CD4-positive, alpha-beta T cell treated with Interleukin-6 for 4 hours (primary cell): ENCODE results near the gene RPS6KB2.
"Not testable (repeated sequence)": the region's sequence is repeated elsewhere in the genome, so short reads cannot be mapped to it uniquely, and the experiment has no call there.

Experiments used
- DNase-seq: peaks from one replicate; pipeline ENCODE4 v3.0.0-alpha.2; 2020; ENCODE audit warnings: mixed read lengths

RPS6KB2 gene

DNA sequence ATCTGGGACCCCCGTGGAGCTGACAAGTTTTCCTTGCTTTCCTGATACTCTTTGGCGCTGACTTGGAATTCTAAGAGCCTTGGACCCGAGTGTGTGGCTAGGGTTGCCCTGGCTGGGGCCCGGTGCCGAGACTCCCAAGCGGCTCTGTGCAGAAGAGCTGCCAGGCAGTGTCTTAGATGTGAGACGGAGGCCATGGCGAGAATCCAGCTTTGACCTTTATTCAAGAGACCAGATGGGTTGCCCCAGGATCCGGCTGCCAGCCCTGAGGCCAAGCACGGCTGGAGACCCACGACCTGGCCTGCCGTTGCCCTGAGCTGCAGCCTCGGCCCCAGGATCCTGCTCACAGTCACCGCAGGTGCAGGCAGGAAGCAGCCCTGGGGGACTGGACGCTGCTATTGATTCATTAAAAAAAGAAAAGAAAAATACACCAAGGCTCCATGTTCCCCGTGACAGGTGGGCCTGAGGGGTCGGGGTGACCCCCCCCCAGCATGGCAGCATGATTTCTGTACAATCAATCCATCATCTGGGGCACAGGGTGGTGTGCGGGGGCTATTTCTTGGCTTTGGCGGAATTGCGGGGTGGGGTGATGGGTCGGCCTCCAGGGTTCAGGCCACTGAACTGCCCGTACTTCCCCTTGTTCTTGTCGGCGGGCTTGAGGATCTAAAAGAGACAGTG is 30.2 kb upstream of the RPS6KB2 start:
- DNase-seq, result no peak

DNA sequence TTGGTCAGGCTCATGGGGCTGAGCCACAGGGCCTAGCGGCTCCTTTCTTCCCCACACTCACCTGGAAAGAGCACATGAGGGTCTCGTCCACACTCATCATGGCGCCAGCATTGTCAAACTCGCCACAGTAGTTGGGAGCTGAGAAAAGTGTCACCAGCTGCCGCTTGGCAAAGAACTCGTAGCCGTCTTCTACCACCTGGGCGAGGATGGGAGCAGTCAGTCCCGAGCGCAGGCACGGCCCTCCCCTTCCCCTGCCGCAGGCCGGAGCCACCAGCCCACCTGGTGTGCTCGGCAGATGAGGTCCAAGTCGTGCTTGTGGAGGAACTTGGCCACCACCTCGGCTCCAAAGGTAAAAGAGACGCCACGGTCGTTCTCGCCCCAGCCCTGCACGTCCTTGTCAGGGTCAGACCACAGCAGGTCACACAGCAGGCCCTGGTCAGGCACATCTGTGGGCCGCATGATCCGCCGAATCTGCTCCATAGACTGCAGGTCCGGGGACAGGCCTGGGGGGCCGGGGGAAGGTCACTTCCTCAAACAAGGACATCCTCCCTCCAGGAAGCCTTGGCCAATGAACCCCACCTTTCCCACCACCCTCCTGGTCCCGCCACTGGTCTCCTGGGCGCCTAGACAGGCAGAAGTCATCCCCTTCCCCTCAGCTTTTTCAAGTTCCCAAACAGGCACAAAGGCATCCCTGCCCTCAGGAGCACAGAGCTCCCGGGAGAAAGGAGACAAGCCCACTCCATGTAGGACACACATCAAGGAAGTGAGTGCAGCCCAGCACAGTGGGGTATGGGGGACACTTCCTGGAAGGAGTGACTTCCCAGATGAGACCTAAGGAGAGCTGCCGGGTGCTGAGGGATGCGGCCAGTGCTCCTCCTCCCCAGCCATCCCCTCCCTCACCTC is 29.4 kb upstream of the RPS6KB2 start:
- DNase-seq, result no peak

GRCh38 chr11:67400251-67400941 is 27.9 kb upstream of the RPS6KB2 start:
- no peak for DNase-seq

- DNase-seq, result no peak
These were observed 27.3 kb upstream of the RPS6KB2 start for GRCh38 chr11:67400942-67401494.

- peak; percentile 91 for DNase-seq
These were observed 26.7 kb upstream of the RPS6KB2 start, which contains the start of gene PPP1CA for GRCh38 chr11:67401495-67402191. TSS of gene PPP1CA (minus strand) at chr11:67401858. CDS start at chr11:67401782, 76 bp downstream.

DNA sequence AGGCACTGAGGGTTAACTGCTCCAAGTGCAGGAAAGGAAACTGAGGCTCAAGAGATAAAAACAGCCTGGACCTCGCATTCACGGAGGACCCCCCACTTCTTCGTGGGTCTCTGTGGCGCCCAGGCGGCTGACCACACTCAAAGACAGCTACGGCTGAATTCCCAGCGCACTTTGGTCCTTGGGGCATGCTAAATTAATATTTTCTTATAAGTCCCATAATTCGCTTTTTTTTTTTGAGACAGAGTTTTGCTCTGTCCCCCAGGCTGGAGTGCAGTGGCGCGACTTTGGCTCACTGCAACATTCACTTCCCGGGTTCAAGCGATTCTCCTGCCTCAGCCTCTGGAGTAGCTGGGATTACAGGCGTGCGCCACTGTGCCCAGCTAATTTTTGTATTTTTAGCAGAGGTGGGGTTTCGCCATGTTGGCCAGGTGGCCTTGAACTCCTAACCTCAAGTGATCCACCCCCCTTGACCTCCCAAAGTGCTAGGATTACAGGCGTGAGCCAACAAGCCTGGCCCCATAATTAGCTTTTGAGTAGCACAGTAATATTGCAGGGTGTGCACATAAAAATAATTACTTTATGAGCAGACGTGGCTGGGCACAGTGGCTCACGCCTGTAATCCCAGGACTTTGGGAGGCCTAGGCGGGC is 26.0 kb upstream of the RPS6KB2 start:
- not testable (repeated sequence) for DNase-seq

- DNase-seq, result not testable (repeated sequence)
These were observed 25.2 kb upstream of the RPS6KB2 start for GRCh38 chr11:67403085-67403484.

DNA sequence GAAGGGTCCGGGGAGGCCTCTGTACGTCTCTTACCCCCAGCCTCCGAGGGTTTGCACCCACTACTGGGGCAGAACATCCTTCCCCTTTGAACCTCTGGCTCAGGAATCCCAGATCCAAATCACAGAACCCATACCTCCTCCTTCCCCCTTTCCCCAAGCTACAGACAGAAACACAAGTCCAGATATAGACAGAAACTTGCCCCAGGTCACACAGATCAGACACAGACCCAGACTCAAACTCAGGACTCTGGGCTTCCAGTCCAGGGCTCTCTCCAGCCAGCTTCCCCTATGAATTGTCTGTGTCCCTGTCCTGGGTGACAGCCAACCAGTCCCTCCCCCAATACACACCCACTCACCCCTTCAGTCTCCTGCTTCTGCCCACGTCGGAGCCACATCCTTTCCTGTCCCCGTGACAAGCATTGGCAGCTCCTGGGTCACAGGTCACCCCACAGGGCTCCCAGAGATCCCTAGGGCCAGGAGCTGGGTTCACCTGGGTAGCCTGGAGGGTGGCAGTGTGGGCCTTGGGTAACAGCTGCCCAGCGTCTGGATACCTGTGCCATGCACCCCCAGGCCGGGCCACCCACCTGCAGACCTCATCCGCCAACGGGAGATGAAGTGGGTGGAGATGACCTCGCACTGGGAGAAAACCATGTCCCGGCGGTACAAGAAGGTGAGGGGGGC is 23.6 kb upstream of the RPS6KB2 start:
- peak; percentile 76 for DNase-seq

DNA sequence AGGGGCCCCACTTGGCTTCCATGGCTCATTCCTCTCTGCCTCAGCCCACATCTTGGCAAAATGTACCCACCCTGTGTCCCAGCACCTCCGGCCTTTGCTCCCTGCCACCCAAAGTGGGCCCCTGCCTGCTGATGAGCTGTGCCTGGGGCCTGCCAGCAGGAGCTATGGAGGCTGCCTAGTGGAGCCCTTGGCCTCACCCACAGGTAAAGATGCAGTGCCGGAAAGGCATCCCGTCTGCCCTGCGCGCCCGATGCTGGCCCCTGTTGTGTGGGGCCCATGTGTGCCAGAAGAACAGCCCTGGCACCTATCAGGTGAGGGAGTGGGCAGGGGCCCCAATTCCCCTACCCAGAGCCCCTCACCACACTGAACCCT is 23.1 kb upstream of the RPS6KB2 start:
- peak; percentile 51 for DNase-seq

DNA sequence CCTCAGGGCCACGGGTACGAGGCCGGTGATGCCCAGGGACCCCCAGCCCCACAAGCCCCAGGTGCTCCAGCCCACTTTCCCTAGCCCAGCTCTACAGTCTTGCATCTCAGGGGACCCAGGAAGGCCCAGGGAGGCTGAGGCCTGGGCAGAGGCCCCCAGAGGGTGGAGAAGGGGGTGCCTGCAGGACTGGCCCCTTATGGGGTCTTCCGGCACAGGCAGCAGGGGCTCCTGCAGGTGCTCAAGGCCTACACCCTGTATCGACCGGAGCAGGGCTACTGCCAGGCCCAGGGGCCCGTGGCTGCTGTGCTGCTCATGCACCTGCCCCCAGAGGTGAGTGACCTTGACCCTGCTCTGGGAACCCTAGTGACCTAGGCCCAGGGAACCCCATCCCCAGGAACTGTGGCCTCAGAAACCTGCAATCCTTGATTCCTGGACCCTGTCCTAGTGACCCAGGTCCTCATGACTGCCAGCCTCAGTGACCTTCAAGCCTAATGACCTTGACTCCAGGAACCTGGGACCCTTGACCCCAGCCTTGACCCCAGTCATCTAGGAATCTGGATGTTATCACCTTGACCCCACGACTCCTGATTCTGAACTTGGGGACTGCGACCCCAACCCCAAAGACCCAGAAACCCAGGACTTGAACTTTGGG is 22.5 kb upstream of the RPS6KB2 start:
- no peak for DNase-seq

- DNase-seq, result no peak
These were observed 21.8 kb upstream of the RPS6KB2 start for GRCh38 chr11:67406420-67406968.

DNA sequence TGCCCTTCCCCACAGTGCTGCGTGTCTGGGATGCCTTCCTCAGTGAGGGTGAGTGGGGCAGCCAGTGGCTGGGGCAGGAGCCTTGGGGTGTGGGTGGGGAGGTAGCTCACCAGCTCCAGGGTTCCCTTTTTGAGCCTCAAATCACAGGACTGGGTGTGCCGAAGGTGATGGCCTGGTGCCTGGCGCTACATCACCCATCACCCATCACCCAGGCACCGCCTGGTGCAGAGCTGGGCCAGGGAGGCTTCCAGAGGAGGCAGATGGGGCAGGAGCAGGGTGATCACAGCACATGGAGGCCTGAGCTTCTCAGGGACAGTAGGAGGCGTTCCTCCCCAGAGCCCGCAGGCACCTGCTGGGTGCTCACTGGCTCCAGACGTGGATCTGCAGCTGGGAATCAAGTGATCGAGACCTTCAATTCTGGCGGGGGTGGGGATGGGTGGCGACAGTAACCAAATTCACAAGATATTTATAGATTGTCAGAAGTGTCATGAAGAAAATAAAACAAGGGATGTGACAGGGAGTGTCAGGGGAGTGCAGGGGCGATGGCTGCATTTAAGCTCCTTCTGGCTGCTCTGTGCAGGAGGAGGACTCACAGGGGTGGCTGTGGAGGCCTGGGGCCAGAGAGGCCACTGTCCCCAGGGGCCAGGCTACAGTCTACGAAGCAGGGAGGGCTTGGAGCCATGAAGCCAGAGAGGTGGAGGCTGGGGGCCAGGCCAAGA is 21.2 kb upstream of the RPS6KB2 start:
- peak; percentile 54 for DNase-seq

- no peak for DNase-seq
These were observed 20.6 kb upstream of the RPS6KB2 start for GRCh38 chr11:67407688-67408163.

DNA sequence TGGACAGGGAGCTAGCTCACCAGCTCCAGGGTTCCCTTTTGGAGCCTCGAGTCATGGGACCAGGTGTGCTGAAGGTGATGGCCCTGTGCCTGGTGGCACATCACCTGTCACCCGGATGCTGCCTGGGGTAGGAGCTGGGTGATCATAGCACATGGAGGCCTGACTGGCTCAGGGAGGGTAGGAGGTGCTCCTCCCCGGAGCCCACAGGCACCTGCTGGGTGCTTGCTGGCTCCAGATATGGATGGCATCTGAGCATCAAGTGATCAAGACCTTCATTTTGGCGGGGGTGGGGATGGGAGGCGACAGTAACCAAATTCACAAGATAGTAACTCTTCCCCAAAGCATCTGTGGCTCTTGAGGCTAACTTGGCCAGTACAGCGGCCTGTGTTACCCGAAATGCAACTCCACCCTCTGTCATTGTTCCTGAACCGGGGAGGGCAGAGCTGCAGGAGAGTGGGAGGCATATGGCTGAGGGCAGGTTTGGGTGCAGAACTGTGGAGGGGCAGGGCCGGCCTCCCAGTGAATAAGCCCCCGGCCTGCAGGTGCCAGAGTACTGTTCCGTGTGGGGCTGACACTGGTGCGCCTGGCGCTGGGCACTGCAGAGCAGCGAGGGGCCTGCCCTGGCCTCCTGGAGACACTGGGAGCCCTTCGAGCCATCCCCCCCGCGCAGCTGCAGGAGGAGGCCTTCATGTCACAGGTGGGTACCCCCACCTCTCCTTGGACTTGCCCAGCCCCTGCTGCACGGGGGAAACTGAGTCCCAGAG is 19.7 kb upstream of the RPS6KB2 start:
- DNase-seq, result peak; percentile 53

DNA sequence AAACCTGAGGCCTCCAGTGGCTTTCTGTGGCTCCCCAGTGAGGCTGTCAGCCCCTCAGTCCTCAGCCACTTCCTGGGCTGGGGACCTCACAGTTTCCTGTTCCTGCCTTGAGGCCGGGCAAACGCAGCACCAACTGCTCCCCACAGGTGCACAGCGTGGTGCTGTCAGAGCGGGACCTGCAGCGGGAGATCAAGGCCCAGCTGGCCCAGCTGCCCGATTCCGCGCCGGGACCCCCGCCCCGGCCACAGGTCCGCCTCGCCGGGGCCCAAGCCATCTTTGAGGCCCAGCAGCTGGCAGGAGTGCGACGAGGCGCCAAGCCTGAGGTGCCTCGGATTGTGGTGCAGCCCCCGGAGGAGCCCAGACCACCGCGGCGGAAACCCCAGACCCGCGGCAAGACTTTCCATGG is 19.0 kb upstream of the RPS6KB2 start:
- DNase-seq, result peak; percentile 85

GRCh38 chr11:67409781-67410368 is 18.4 kb upstream of the RPS6KB2 start:
- DNase-seq, result no peak

DNA sequence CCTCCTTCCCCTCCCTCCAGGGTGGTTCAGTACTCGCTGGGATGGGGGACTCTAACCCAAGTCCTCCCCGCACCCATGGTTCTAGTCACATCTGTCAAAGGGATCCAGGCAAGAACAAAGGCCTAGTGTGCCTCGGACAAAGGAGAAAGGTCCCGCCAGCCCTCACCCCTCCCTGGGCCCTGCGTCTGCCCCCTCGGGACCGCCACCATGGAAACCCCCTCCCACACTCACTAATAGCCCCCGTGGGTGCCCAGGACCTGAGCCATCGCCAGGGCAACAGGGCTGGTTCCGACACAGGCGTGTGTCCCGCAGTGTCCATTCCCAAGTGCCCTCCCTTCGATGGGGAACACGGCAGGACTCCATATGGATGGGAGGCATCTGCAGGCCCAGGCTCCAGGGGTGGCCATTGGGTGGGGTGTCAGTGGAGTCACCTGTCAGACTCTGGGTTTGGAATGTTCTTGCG is 17.9 kb upstream of the RPS6KB2 start:
- DNase-seq, result no peak
